OCI-LY1 (cell line): Measurements from ENCODE around the gene CD8A.

ENCODE experiments used
- CTCF ChIP-seq: fragments of 200-600 bp; sonication (generic), shearing (Covaris generic); IDR thresholded peaks from 2 replicates; pipeline ENCODE4 v1.5.1; 2017; ENCODE audit warnings: mild to moderate bottlenecking, antibody characterized with exemption, low read length, moderate library complexity, mixed read lengths
- EZH2 ChIP-seq: fragments of 200-600 bp; sonication (generic), shearing (Covaris generic); IDR thresholded peaks from 2 replicates; pipeline ENCODE4 v1.8.0; 2017; ENCODE audit warnings: borderline replicate concordance, mixed run types, mild to moderate bottlenecking, antibody characterized with exemption, low read length, moderate library complexity, mixed read lengths

- TF ChIP-seq CTCF (no peak), EZH2 (no peak)
Observed at GRCh38 chr2:86750240-86750839, 40.4 kb downstream of the CD8A start.
